ENCODE data around the gene PSME1. TPM values are rescaled to one million over a fixed set of nuclear protein-coding genes. Genes with fewer than 3 reads are reported as not detected.
A peak's percentile ranks its signal among the peaks of the same experiment; 100 is the strongest.

Gene PSME1
- total and polyA plus RNA-seq, 2 of the 13 experiments (the other 11 are each of a cell fraction or from before 2014, with no cell fraction given) = 159 to 608 TPM

- peak; percentile 87; the same call in 1 of the 2 replicates for TF ChIP-seq ZNF740 (CRISPR knock-in tag; IDR thresholded peaks at IDR 0.05)
- TF ChIP-seq TGIF2 (CRISPR knock-in tag; IDR thresholded peaks at IDR 0.05) = no peak
- TF ChIP-seq ASH2L (IDR thresholded peaks at IDR 0.05; ENCODE audit: insufficient read length, low read depth, low read length) = peak; percentile 71
- TF ChIP-seq JUNB (CRISPR knock-in tag; IDR thresholded peaks at IDR 0.05; ENCODE audit: borderline replicate concordance) = no peak
- no peak for TF ChIP-seq ZNF850 (CRISPR knock-in tag; conservative IDR thresholded peaks at IDR 0.05)
- no peak for TF ChIP-seq ZNF709 (CRISPR knock-in tag; IDR thresholded peaks at IDR 0.05)
- TF ChIP-seq ZNF569 (CRISPR knock-in tag; IDR thresholded peaks at IDR 0.05; ENCODE audit: borderline replicate concordance) = no peak
- no peak for TF ChIP-seq ZNF790 (CRISPR knock-in tag; IDR thresholded peaks at IDR 0.05; ENCODE audit: borderline replicate concordance)
- peak; percentile 71 for TF ChIP-seq REPIN1 (CRISPR knock-in tag; IDR thresholded peaks at IDR 0.05; ENCODE audit: borderline replicate concordance, low read depth)
- peak; percentile 18; the same call in 1 of the 2 replicates for TF ChIP-seq TMF1 (CRISPR knock-in tag; IDR thresholded peaks at IDR 0.05; ENCODE audit: low read depth)
- no peak for TF ChIP-seq SRF (IDR thresholded peaks at IDR 0.05; ENCODE audit: low read depth, low read length)
- no peak for TF ChIP-seq ZNF260 (CRISPR knock-in tag; IDR thresholded peaks at IDR 0.05; ENCODE audit: borderline replicate concordance, low read depth)
- 0 out of 2 replicates have a peak, but pooled peaks have one; percentile 8 for TF ChIP-seq TCF7 (IDR thresholded peaks at IDR 0.05; ENCODE audit: low read depth)
- TF ChIP-seq, protein P1, sequence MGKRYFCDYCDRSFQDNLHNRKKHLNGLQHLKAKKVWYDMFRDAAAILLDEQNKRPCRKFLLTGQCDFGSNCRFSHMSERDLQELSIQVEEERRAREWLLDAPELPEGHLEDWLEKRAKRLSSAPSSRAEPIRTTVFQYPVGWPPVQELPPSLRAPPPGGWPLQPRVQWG (CRISPR knock-in tag; IDR thresholded peaks at IDR 0.05; ENCODE audit: borderline replicate concordance, low read depth) = no peak
- TF ChIP-seq POLR2A (IDR thresholded peaks at IDR 0.05; ENCODE audit: insufficient read depth in 1 of 2, low read depth in 2 of 2, low read length in 2 of 2) = peak in 1 of 2 experiments; percentile 76; a peak in 2 of 4 replicates
- peak; percentile 52 for TF ChIP-seq CBFB (CRISPR knock-in tag; IDR thresholded peaks at IDR 0.05)
- no peak for TF ChIP-seq ZNF615 (CRISPR knock-in tag; IDR thresholded peaks at IDR 0.05; ENCODE audit: borderline replicate concordance)
- TF ChIP-seq TFE3 (CRISPR knock-in tag; IDR thresholded peaks at IDR 0.05) = no peak
- TF ChIP-seq ZFP1 (CRISPR knock-in tag; IDR thresholded peaks at IDR 0.05) = no peak; the same call in 1 of the 2 replicates
- no peak for TF ChIP-seq ELK4 (CRISPR knock-in tag; IDR thresholded peaks at IDR 0.05; ENCODE audit: borderline replicate concordance)
- TF ChIP-seq, protein P2, sequence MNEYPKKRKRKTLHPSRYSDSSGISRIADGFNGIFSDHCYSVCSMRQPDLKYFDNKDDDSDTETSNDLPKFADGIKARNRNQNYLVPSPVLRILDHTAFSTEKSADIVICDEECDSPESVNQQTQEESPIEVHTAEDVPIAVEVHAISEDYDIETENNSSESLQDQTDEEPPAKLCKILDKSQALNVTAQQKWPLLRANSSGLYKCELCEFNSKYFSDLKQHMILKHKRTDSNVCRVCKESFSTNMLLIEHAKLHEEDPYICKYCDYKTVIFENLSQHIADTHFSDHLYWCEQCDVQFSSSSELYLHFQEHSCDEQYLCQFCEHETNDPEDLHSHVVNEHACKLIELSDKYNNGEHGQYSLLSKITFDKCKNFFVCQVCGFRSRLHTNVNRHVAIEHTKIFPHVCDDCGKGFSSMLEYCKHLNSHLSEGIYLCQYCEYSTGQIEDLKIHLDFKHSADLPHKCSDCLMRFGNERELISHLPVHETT (CRISPR knock-in tag; conservative IDR thresholded peaks at IDR 0.05) = no peak
- TF ChIP-seq KAT7 (CRISPR knock-in tag; IDR thresholded peaks at IDR 0.05; ENCODE audit: borderline replicate concordance) = no peak
- no peak for TF ChIP-seq ZSCAN31 (CRISPR knock-in tag; IDR thresholded peaks at IDR 0.05; ENCODE audit: low read depth)
- no peak for TF ChIP-seq ZNF652 (CRISPR knock-in tag; IDR thresholded peaks at IDR 0.05; ENCODE audit: borderline replicate concordance, low read depth)
Observed at GRCh38 chr14:24146453-24146977, 10.5 kb downstream of the PSME1 start, which contains the start of gene PSME2 (continued).

All from HepG2 (cell line).